ENCODE data around the gene ZNF362. TPM values are rescaled to one million over a fixed set of nuclear protein-coding genes. Genes with fewer than 3 reads are reported as not detected.
"Not testable (repeated sequence)": the region's sequence is repeated elsewhere in the genome, so short reads cannot be mapped to it uniquely, and the experiment has no call there.

Gene ZNF362
- total RNA-seq, 2 donors from 2014 or later = 29.5 to 29.8 TPM

- intact Hi-C loops (cut with DNase I) = no loop called here
- no peak for DNase-seq
- ATAC-seq = no peak
Measured at GRCh38 chr1:33276573-33277298, 20.4 kb downstream of the ZNF362 start.

- DNase-seq = no peak
- ATAC-seq = no peak
- intact Hi-C loops (cut with DNase I) = no loop called here
Measured at GRCh38 chr1:33277488-33278084, 21.3 kb downstream of the ZNF362 start.

- DNase-seq (no peak), ATAC-seq (peak in 1 of 2 donors; percentile 35)
- intact Hi-C loops (cut with DNase I) = no loop called here
Measured at GRCh38 chr1:33280091-33280661, 23.9 kb downstream of the ZNF362 start.

GRCh38 chr1:33281554-33282303 is 25.4 kb downstream of the ZNF362 start:
- ATAC-seq (no peak), DNase-seq (no peak)
- intact Hi-C loops (cut with DNase I) = no loop called here

GRCh38 chr1:33282791-33283190 is 26.5 kb downstream of the ZNF362 start:
- intact Hi-C loops (cut with DNase I) = no loop called here
- DNase-seq (no peak), ATAC-seq (no peak)

- intact Hi-C loops (cut with DNase I) = no loop called here
- DNase-seq = no peak
- ATAC-seq = no peak
Measured at GRCh38 chr1:33284049-33284448, 27.8 kb downstream of the ZNF362 start.

- ATAC-seq (no peak), DNase-seq (no peak)
- intact Hi-C loops (cut with DNase I) = no loop called here
Measured at GRCh38 chr1:33286451-33287185, 30.3 kb downstream of the ZNF362 start.

- DNase-seq (no peak), ATAC-seq (no peak)
- intact Hi-C loops (cut with DNase I) = no loop called here
Measured at GRCh38 chr1:33287317-33287716, 31.0 kb downstream of the ZNF362 start.

- no peak for DNase-seq
- peak; percentile 23 to 27 for ATAC-seq
- intact Hi-C loops (cut with DNase I) = no loop called here
Measured at GRCh38 chr1:33288976-33289857, 32.9 kb downstream of the ZNF362 start.

GRCh38 chr1:33289858-33290154 is 33.5 kb downstream of the ZNF362 start:
- intact Hi-C loops (cut with DNase I) = loop anchor here (5.0 to 10.0 kb wide), 3 partner anchors 68 to 322 kb away; no protein-coding TSS in a partner anchor
- DNase-seq (no peak), ATAC-seq (peak in 1 of 2 donors; percentile 20)

- DNase-seq, ATAC-seq: not testable (repeated sequence)
- intact Hi-C loops (cut with DNase I) = loop anchor here (5.0 to 10.0 kb wide), 3 partner anchors 68 to 322 kb away; no protein-coding TSS in a partner anchor
Measured at GRCh38 chr1:33290615-33291014, 34.3 kb downstream of the ZNF362 start.

- ATAC-seq = peak; percentile 11 to 31
- no peak for DNase-seq
- intact Hi-C loops (cut with DNase I) = loop anchor here (5.0 to 10.0 kb wide), 3 partner anchors 71 to 319 kb away; no protein-coding TSS in a partner anchor
Measured at GRCh38 chr1:33292726-33293340, 36.5 kb downstream of the ZNF362 start.

GRCh38 chr1:33294071-33295010 is 38.0 kb downstream of the ZNF362 start:
- DNase-seq (no peak), ATAC-seq (no peak)
- intact Hi-C loops (cut with DNase I) = loop anchor here (5.0 to 10.0 kb wide), 5 partner anchors 72 to 318 kb away; no protein-coding TSS in a partner anchor

- intact Hi-C loops (cut with DNase I) = loop anchor here (5.0 to 10.0 kb wide), 3 partner anchors 72 to 172 kb away; no protein-coding TSS in a partner anchor
- DNase-seq (no peak), ATAC-seq (no peak)
Measured at GRCh38 chr1:33295023-33295422, 38.7 kb downstream of the ZNF362 start.

- ATAC-seq = peak; percentile 79 to 84
- intact Hi-C loops (cut with DNase I) = loop anchor here (5.0 to 10.0 kb wide), 3 partner anchors 72 to 172 kb away; no protein-coding TSS in a partner anchor
- DNase-seq = peak; percentile 83
Measured at GRCh38 chr1:33295450-33296081, 39.3 kb downstream of the ZNF362 start.

GRCh38 chr1:33296082-33296458 is 39.8 kb downstream of the ZNF362 start:
- intact Hi-C loops (cut with DNase I) = loop anchor here (5.0 to 10.0 kb wide), 3 partner anchors 71 to 171 kb away; no protein-coding TSS in a partner anchor
- ATAC-seq (no peak), DNase-seq (no peak)
